Type B pancreatic cell (in vitro differentiated cells): ENCODE data around the gene RPP21. TPM values are rescaled to one million over a fixed set of nuclear protein-coding genes. Genes with fewer than 3 reads are reported as not detected.

Source experiments
- DNase-seq: peaks from one replicate; pipeline ENCODE4 v3.0.0; 2021; ENCODE audit warnings: mixed read lengths; ENCODE audit not compliant: unreplicated experiment; ENCODE audit errors: extremely low spot score
- H3K27ac Mint-ChIP-seq: 2 replicates; pipeline ENCODE4 v1.8.0; 2021; ENCODE audit warnings: mild to moderate bottlenecking, mixed read lengths
- H3K27me3 Mint-ChIP-seq: 2 replicates; pipeline ENCODE4 v1.8.0; 2021; ENCODE audit warnings: mixed read lengths
- H3K36me3 Mint-ChIP-seq: 2 replicates; pipeline ENCODE4 v1.8.0; 2021; ENCODE audit warnings: mixed read lengths
- H3K4me1 Mint-ChIP-seq: one replicate; pipeline ENCODE4 v1.8.0; 2021; ENCODE audit warnings: mixed read lengths; ENCODE audit not compliant: unreplicated experiment
- H3K4me3 Mint-ChIP-seq: 2 replicates; pipeline ENCODE4 v1.8.0; 2021; ENCODE audit warnings: mild to moderate bottlenecking, mixed read lengths
- H3K9me3 Mint-ChIP-seq: 2 replicates; pipeline ENCODE4 v1.8.0; 2021; ENCODE audit warnings: mixed read lengths
- CTCF ChIP-seq: fragments of 200-600 bp; sonication (generic); conservative IDR thresholded peaks from 2 replicates; pipeline ENCODE4 v1.5.0; 2021; ENCODE audit warnings: antibody characterized with exemption, mild to moderate bottlenecking
- total RNA-seq: library from RNA; stranded (reverse); gene quantifications from 2 replicates; pipeline ENCODE4 v1.2.1, GENCODE V29; 2021; ENCODE audit warnings: low replicate concordance

Gene RPP21
- total RNA-seq, 1 donor from 2014 or later = 49.6 TPM

GRCh38 chr6:30334075-30334783 is 10.7 kb upstream of the RPP21 start:
- Mint-ChIP-seq H3K36me3 (peaks cover 11% of the 10 kb centered on the region), H3K27ac (no peak overlapping the region), H3K4me3 (no peak overlapping the region), H3K9me3 (no peaks in the 10 kb centered on the region), H3K27me3 (no peaks in the 10 kb centered on the region), H3K4me1 (no peaks in the 10 kb centered on the region)
- DNase-seq = no peak
- no peak for TF ChIP-seq CTCF

- peaks cover under 1% of the 10 kb centered on the region for H3K4me1 Mint-ChIP-seq
- no peaks in the 10 kb centered on the region for H3K27me3 Mint-ChIP-seq
- DNase-seq = no peak
- TF ChIP-seq CTCF = no peak
- no peak overlapping the region for H3K4me3 Mint-ChIP-seq
- H3K27ac Mint-ChIP-seq = no peak overlapping the region
- H3K36me3 Mint-ChIP-seq = peaks cover 6% of the 10 kb centered on the region
- no peaks in the 10 kb centered on the region for H3K9me3 Mint-ChIP-seq
These were observed 4.3 kb upstream of the RPP21 start for GRCh38 chr6:30340589-30341054.

- Mint-ChIP-seq H3K4me3 (no peak overlapping the region), H3K4me1 (peaks cover 7% of the 10 kb centered on the region), H3K27me3 (no peaks in the 10 kb centered on the region), H3K27ac (no peak overlapping the region), H3K36me3 (peaks cover 11% of the 10 kb centered on the region), H3K9me3 (no peaks in the 10 kb centered on the region)
- no peak for TF ChIP-seq CTCF
- no peak for DNase-seq
These were observed 3.7 kb upstream of the RPP21 start for GRCh38 chr6:30341218-30341617.

GRCh38 chr6:30341728-30342127 is 3.2 kb upstream of the RPP21 start:
- H3K9me3 Mint-ChIP-seq = no peaks in the 10 kb centered on the region
- H3K4me1 Mint-ChIP-seq = peaks cover 7% of the 10 kb centered on the region
- H3K36me3 Mint-ChIP-seq = peaks cover 9% of the 10 kb centered on the region
- DNase-seq = no peak
- no peak overlapping the region for H3K4me3 Mint-ChIP-seq
- H3K27ac Mint-ChIP-seq = no peak overlapping the region
- H3K27me3 Mint-ChIP-seq = no peaks in the 10 kb centered on the region
- no peak for TF ChIP-seq CTCF

- Mint-ChIP-seq H3K27ac (peak overlapping the region; percentile 82), H3K9me3 (no peaks in the 10 kb centered on the region), H3K4me3 (peak overlapping the region; percentile 91), H3K36me3 (peaks cover 10% of the 10 kb centered on the region), H3K27me3 (no peaks in the 10 kb centered on the region), H3K4me1 (peaks cover 7% of the 10 kb centered on the region)
- no peak for TF ChIP-seq CTCF
- DNase-seq = no peak
These were observed 627 bp upstream of the RPP21 start for GRCh38 chr6:30344191-30344867.
